PC-9 (cell line): ENCODE measurements around the gene UBE2S.

Experiments
- EZH2 ChIP-seq: fragments of 200-600 bp; sonication (generic); IDR thresholded peaks from 2 replicates; pipeline ENCODE4 v1.8.0; 2017; ENCODE audit warnings: antibody characterized with exemption, low read depth
- TF ChIP-seq, protein P1 (sequence below): fragments of 200-600 bp; sonication (generic); conservative IDR thresholded peaks from 2 replicates; pipeline ENCODE4 v1.6.1; 2017; ENCODE audit warnings: mixed run types, antibody characterized with exemption, mild to moderate bottlenecking, moderate library complexity

DNA sequence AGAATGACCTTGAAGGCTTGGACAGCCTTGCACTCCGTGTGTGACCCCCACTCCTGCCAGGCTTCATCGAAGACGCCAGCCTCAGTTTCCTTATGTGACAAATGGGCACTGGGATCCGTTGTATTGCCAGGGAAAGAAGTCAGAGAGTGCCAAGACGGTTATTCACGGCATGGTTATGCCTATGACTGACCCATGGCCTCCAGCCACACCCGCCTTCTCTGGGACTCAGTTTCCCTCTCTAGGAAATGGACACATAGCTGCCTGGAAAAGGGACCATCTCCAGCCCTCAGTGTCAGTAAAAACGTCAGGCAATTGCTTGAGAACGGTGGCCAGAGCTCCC lies 915 bp upstream of the UBE2S start:
- TF ChIP-seq, protein P1, sequence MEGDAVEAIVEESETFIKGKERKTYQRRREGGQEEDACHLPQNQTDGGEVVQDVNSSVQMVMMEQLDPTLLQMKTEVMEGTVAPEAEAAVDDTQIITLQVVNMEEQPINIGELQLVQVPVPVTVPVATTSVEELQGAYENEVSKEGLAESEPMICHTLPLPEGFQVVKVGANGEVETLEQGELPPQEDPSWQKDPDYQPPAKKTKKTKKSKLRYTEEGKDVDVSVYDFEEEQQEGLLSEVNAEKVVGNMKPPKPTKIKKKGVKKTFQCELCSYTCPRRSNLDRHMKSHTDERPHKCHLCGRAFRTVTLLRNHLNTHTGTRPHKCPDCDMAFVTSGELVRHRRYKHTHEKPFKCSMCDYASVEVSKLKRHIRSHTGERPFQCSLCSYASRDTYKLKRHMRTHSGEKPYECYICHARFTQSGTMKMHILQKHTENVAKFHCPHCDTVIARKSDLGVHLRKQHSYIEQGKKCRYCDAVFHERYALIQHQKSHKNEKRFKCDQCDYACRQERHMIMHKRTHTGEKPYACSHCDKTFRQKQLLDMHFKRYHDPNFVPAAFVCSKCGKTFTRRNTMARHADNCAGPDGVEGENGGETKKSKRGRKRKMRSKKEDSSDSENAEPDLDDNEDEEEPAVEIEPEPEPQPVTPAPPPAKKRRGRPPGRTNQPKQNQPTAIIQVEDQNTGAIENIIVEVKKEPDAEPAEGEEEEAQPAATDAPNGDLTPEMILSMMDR: no peak
- no peak for TF ChIP-seq EZH2
